Measurements from ENCODE around the gene TMEM60.

DNA sequence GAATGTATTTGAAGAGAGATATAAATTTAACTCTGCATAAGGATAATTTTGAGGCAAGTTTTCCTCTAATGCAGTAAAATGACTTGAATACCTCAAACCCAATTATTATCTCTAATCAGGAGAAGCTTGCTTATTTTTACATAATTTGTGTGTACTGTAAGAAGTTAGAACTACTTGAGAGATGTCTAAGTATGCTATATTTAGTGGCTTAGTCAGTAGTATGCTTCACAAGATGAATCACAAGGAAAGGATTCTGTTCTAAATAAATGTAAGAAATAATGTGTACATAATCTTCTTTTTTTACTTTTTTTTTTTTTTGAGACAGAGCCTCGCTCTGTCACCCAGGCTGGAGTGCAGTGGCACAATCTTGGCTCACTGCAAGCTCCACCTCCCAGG, 14.1 kb upstream of the TMEM60 start:
- TF ChIP-seq CREB1 (IDR thresholded peaks at IDR 0.05): no peak
- TF ChIP-seq, protein P1, sequence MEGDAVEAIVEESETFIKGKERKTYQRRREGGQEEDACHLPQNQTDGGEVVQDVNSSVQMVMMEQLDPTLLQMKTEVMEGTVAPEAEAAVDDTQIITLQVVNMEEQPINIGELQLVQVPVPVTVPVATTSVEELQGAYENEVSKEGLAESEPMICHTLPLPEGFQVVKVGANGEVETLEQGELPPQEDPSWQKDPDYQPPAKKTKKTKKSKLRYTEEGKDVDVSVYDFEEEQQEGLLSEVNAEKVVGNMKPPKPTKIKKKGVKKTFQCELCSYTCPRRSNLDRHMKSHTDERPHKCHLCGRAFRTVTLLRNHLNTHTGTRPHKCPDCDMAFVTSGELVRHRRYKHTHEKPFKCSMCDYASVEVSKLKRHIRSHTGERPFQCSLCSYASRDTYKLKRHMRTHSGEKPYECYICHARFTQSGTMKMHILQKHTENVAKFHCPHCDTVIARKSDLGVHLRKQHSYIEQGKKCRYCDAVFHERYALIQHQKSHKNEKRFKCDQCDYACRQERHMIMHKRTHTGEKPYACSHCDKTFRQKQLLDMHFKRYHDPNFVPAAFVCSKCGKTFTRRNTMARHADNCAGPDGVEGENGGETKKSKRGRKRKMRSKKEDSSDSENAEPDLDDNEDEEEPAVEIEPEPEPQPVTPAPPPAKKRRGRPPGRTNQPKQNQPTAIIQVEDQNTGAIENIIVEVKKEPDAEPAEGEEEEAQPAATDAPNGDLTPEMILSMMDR (IDR thresholded peaks at IDR 0.05; ENCODE audit: control extremely low read depth in 1 of 3, insufficient read depth in 1 of 3, low read depth in 1 of 3, low read length in 3 of 3): no peak
- no peak for TF ChIP-seq RAD21 (IDR thresholded peaks at IDR 0.05 in 1 of 2, conservative IDR thresholded peaks at IDR 0.05 in 1 of 2; ENCODE audit: low read depth in 2 of 2, low read length in 2 of 2)
- no peak for TF ChIP-seq NRF1 (IDR thresholded peaks at IDR 0.05; ENCODE audit: low read depth, low read length)
- no peak for TF ChIP-seq EGR1 (IDR thresholded peaks at IDR 0.05; ENCODE audit: borderline replicate concordance, low read depth, low read length)
- no peak for TF ChIP-seq POLR2A (IDR thresholded peaks at IDR 0.05; ENCODE audit: control extremely low read depth in 1 of 2, low read depth in 2 of 2, low read length in 2 of 2)
- TF ChIP-seq EZH2 (IDR thresholded peaks at IDR 0.05; ENCODE audit: low read depth, low read length, severe bottlenecking): no peak
- no peak for TF ChIP-seq JUN (IDR thresholded peaks at IDR 0.05; ENCODE audit: low read depth, low read length)
- TF ChIP-seq, protein P2, sequence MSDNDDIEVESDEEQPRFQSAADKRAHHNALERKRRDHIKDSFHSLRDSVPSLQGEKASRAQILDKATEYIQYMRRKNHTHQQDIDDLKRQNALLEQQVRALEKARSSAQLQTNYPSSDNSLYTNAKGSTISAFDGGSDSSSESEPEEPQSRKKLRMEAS (IDR thresholded peaks at IDR 0.05): no peak
